GM18873 (cell line): ENCODE measurements around the gene HLA-G.

Experiments
- ATAC-seq: cut with Tn5 transposase; IDR thresholded peaks from one replicate; pipeline ENCODE4 v1.9.1; 2021; ENCODE audit warnings: mild to moderate bottlenecking, moderate library complexity, moderate number of reproducible peaks; ENCODE audit not compliant: unreplicated experiment, low FRiP score

The HLA-G gene

GRCh38 chr6:29815118-29815750, 12.4 kb upstream of the HLA-G start:
- ATAC-seq: no peak

DNA sequence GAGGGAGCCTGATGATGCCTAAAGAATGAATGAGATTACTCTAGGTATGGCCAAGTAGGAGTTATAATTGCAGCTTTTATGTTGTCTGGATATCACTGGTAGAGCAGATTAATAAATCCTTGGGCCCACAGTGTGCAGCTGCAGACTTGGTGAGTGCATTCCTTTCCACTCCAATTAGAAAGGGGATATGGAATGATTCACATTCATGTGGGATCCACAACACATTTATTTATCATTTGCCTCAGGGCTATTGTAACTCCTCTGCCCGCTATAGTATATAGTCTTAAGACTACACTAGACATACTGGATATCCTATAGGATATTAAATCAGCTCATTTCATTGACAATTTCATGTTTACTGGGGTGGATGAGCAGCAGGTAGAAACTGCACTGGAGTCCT, 11.6 kb upstream of the HLA-G start:
- ATAC-seq: no peak

- no peak for ATAC-seq
These were observed 8.7 kb upstream of the HLA-G start for GRCh38 chr6:29818892-29819291.

DNA sequence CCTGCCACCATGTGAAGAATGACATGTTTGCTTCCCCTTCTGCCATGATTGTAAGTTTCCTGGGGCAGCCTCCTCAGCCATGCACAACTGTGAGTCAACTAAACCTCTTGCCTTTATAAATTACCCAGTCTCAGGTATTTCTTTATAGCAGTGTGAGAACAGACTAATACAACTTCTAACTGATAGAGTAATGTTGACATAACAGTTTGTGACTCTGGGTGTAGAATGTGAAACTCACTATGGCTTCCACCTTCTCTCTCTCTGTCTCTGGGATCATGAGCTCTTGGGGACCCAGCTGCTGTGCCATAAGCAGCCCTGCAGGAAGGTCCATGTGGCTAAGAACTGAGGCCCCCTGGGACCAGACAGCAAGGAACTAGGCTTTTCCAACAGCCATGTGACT, 3.5 kb upstream of the HLA-G start:
- ATAC-seq: no peak

GRCh38 chr6:29825848-29826247, 1.8 kb upstream of the HLA-G start:
- ATAC-seq: no peak

DNA sequence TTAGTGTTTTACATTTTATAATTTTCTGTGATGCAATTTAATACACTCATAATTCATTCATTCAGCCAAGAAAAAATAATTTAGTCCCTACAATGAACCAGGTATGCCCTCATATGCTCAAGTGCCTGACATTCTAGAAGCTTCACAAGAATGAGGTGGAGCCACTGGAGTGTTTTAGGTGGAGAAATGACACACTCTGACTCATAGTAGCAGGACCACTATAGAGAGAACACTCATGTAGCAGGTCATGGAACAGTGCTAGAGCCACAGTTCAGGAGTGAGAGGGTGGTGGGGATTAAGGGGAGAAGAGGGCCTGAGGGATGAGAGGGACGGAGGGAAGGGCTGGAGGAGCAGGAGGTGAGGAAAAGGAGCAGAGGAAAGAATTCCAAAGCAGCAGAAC, 1.4 kb upstream of the HLA-G start:
- no peak for ATAC-seq

DNA sequence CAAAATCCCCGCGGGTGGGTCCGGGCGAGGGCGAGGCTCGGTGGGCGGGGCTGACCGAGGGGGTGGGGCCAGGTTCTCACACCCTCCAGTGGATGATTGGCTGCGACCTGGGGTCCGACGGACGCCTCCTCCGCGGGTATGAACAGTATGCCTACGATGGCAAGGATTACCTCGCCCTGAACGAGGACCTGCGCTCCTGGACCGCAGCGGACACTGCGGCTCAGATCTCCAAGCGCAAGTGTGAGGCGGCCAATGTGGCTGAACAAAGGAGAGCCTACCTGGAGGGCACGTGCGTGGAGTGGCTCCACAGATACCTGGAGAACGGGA, 809 bp downstream of the HLA-G start:
- ATAC-seq: no peak

DNA sequence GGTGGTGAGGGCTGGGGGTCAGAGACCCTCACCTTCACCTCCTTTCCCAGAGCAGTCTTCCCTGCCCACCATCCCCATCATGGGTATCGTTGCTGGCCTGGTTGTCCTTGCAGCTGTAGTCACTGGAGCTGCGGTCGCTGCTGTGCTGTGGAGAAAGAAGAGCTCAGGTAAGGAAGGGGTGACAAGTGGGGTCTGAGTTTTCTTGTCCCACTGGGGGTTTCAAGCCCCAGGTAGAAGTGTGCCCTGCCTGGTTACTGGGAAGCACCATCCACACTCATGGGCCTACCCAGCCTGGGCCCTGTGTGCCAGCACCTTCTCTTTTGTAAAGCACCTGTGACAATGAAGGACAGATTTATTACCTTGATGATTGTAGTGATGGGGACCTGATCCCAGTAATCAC, 2.1 kb downstream of the HLA-G start:
- no peak for ATAC-seq

GRCh38 chr6:29830409-29830808, 2.8 kb downstream of the HLA-G start:
- no peak for ATAC-seq

- ATAC-seq: no peak
These were observed 4.2 kb downstream of the HLA-G start for GRCh38 chr6:29831776-29832175.

GRCh38 chr6:29834564-29835436, 7.2 kb downstream of the HLA-G start:
- ATAC-seq: no peak

DNA sequence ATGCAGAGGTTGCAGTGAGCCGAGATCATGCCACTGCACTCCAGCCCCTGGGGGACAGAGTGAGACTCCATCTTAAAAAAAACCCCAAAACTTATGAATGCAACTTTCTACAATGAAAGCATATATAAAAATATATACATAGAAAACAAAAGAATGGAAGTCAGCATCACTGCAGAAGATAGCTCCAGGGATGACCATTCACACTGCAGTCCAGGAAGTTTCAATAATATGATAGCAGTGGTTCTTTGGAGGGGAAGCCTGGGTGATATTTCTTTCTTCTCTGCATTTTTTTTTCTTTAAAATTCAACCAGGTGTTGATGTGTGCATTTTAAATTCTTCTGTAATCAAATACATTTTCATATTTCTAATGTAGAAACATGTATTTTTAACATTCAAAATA, 12.3 kb downstream of the HLA-G start:
- no peak for ATAC-seq

DNA sequence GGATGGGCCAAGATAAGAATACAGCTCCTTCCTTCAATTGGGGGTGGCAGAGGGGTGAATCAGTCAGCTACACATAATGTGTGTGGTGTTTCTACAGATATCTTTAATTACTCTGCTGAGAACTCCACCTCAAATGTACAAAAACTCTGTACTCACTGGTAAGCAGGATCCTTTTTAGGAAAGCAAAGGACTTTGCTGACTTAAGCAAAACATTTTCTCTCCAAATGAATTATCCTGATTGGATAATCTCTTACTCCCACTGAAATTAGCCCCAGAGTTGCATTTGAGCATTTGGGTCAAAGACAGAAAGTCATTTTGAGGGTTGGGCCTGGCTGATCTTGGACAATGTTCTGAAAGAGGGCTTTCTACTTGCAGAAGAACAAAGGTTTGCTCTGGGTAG, 13.4 kb downstream of the HLA-G start:
- no peak for ATAC-seq

DNA sequence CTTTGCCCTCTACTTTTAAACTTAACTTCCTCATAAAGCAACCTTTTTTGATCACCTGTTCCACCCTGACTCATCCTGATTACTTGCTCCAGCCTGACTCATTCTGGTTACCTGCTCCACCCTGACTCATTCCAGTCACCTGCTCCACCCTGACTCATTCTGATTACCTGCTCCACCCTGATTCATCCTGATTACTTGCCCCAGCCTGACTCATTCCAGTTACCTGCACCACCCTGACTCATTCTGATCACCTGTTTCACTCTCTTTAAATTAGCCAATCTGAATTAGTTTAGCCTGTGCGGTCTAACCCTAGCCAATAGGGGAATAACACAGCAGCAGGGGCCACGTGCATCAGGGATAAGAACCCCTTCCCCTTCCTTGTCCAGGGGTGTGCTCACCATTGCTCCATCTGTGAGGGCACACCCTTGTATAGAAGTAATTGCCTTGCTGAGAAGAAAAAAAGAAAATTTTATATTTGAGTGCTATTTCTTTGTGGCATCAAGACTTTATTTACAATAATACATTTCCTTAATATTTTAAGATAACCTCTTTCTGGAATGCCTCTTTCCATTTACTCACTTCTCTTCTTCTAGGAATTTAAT, 17.9 kb downstream of the HLA-G start:
- ATAC-seq: no peak

DNA sequence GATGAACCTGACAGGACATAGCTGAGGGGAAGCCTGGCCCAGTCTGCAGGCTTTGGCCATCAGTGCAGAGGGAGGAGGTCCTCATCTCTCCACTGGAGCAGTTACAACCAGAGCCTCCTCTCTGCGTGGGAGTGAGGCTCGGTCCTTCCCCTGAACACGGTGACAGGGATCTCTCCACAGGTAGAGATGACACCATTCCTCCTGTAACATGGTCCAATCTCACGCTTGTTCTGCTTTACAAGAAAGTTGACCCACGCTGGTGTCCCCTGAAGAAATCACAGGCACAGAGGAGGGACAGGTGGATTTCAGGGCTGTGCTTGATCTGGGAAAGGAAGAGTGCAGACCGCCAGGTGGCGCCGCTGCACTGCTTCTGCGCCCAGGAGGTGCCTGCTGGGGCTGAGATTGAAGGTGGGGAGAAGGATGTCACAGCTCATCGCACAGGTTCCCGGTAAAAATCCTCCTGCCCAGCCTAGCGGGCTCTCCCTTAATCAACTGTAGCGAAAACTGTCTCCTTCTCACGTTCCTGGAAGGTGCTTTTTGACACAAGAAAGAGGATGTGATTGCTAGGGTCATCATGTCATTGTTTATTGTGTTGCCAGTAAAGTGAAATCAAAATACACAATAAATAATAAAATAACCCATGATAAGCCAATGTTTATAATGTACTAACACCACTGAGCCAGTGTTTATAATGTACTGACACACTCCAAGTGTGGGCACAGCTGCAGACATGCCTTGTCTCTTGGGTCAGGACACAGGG, 20.4 kb downstream of the HLA-G start:
- no peak for ATAC-seq

GRCh38 chr6:29850011-29850553, 22.5 kb downstream of the HLA-G start:
- no peak for ATAC-seq

GRCh38 chr6:29851190-29851589, 23.6 kb downstream of the HLA-G start:
- ATAC-seq: no peak

- ATAC-seq: no peak
These were observed 25.6 kb downstream of the HLA-G start for GRCh38 chr6:29853245-29853644.

GRCh38 chr6:29858006-29858405, 30.4 kb downstream of the HLA-G start:
- no peak for ATAC-seq

DNA sequence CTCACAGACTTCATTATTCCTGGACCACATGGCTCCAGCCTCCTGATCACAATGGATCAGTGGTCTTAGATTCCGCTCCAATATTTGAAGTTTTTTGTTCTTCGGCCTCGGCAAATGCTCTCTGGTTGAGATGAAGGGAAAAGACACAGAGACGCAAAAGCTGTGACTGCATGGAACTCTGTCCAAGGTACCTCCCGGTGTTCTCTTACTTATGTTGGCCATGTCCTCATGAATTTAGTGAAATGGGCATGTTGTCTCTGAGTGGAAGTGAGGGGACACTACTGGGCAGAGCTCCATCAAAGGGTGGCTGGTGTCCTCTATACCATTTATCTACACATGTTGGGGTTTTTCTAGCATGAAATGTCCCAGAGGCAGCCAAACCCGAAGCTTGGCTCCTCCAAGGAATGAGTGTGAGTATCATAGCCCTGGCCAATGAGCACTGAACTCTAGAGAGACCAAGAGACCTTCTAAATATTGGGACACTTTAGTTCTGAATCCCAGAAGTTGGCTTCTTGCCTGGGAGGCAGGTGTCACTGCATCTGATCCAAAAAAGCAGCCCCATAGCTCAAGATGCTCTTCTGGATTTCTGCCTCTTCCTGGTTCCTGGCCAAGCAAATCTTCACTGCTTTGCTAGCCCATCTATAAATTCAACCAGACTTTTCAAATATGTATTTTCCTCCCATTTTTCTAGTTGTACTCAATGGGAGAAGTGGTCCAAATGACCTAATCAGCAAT, 34.1 kb downstream of the HLA-G start:
- no peak for ATAC-seq
